SK-MEL-5 (cell line): ENCODE measurements around the gene TMEM221. TPM values are rescaled to one million over a fixed set of nuclear protein-coding genes. Genes with fewer than 3 reads are reported as not detected.
A peak's percentile ranks its signal among the peaks of the same experiment; 100 is the strongest.

Experiments used
- DNase-seq: peaks from one replicate; pipeline ENCODE4 v3.0.0-alpha.2; 2016; ENCODE audit warnings: low read depth, low spot score
- in situ Hi-C: cut with HindIII; loops from 2 replicates; pipeline ENCODE4 v1.10.0; 2016; ENCODE audit warnings: low sequenced_read_pairs, high pct_unique_total_duplicates, low pct_unique_long_range_greater_than_20kb
- polyA plus RNA-seq, 2 experiments: library from polyadenylated mRNA; depleted of rRNA; stranded (reverse); fragments of >200 nt; gene quantifications; 2 replicates each; pipeline ENCODE4 v1.2.3, GENCODE V29; 2015
- total RNA-seq: library from RNA; depleted of rRNA; stranded (reverse); fragments of >200 nt; shearing (Covaris generic); gene quantifications from 2 replicates; pipeline ENCODE4 v1.2.3, GENCODE V29; 2014; rRNA removed

The TMEM221 gene
- total RNA-seq = 0.08 TPM in 1 of 2 replicates, not detected in the other
- 0.05 and 0.08 TPM in 2 replicates for polyA plus RNA-seq (2015; cell fraction: cytosol; rRNA removed)
- not detected in 2 replicates for polyA plus RNA-seq (2015; cell fraction: nucleus; rRNA removed)

GRCh38 chr19:17448131-17448967 lies at the start of gene TMEM221:
TSS of gene TMEM221 (minus strand) at chr19:17448668. CDS start at chr19:17448462, 206 bp downstream.
- DNase-seq = peak; percentile 29
- in situ Hi-C loops = no loop called here

GRCh38 chr19:17497149-17497798 lies 48.8 kb upstream of the TMEM221 start:
- in situ Hi-C loops = no loop called here
- DNase-seq = no peak

GRCh38 chr19:17496337-17496997 lies 48.0 kb upstream of the TMEM221 start:
- in situ Hi-C loops = no loop called here
- DNase-seq = peak; percentile 85

GRCh38 chr19:17495639-17496296 lies 47.3 kb upstream of the TMEM221 start:
- in situ Hi-C loops = no loop called here
- no peak for DNase-seq

GRCh38 chr19:17491287-17491686 lies 42.8 kb upstream of the TMEM221 start:
- DNase-seq = no peak
- in situ Hi-C loops = no loop called here

GRCh38 chr19:17490411-17490810 lies 41.9 kb upstream of the TMEM221 start:
- in situ Hi-C loops = no loop called here
- DNase-seq = no peak

- in situ Hi-C loops = no loop called here
- DNase-seq = no peak
These were observed 41.0 kb upstream of the TMEM221 start for GRCh38 chr19:17489392-17490030.

GRCh38 chr19:17488593-17489391 lies 40.3 kb upstream of the TMEM221 start:
- peak; percentile 87 for DNase-seq
- in situ Hi-C loops = no loop called here

- DNase-seq = no peak
- in situ Hi-C loops = no loop called here
These were observed 39.0 kb upstream of the TMEM221 start for GRCh38 chr19:17487284-17488121.

GRCh38 chr19:17486545-17487240 lies 38.2 kb upstream of the TMEM221 start:
- in situ Hi-C loops = no loop called here
- no peak for DNase-seq

GRCh38 chr19:17484520-17485185 lies 36.2 kb upstream of the TMEM221 start:
- no peak for DNase-seq
- in situ Hi-C loops = no loop called here

GRCh38 chr19:17483605-17484002 lies 35.1 kb upstream of the TMEM221 start:
- in situ Hi-C loops = no loop called here
- no peak for DNase-seq

- DNase-seq = no peak
- in situ Hi-C loops = no loop called here
These were observed 34.6 kb upstream of the TMEM221 start for GRCh38 chr19:17482877-17483604.

- in situ Hi-C loops = no loop called here
- no peak for DNase-seq
These were observed 33.5 kb upstream of the TMEM221 start for GRCh38 chr19:17481986-17482385.
